WTC11 (cell line): ENCODE results near the gene KCNH3. TPM values are rescaled to one million over a fixed set of nuclear protein-coding genes. Genes with fewer than 3 reads are reported as not detected.

ENCODE experiments used
- ATAC-seq: fragments of 200-7000 bp; cut with Tn5 transposase; 2 replicates; pipeline ENCODE4 v1.10.0; 2021; ENCODE audit warnings: mild to moderate bottlenecking, moderate library complexity
- Bru-seq: library from RNA; stranded (reverse); fragments of 400-500 nt; gene quantifications from one replicate; lab custom pipeline; 2021; lab: Mats Ljungman, UMichigan
- CTCF ChIA-PET: fragments of 300-600 bp; sonication (Branson Sonifier 250); formaldehyde crosslinking; loops from one replicate; lab custom pipeline; 2021; ENCODE audit warnings: antibody characterized with exemption; lab: Charles Lee
- POLR2A ChIA-PET: fragments of 350-600 bp; sonication (Branson Sonifier 250); formaldehyde crosslinking; loops from one replicate; lab custom pipeline; 2021; ENCODE audit warnings: antibody characterized with exemption; lab: Charles Lee
- DNase-seq: peaks from one replicate; pipeline ENCODE4 v3.0.0; 2021; ENCODE audit warnings: low spot score
- H3K27ac Mint-ChIP-seq: 2 replicates; pipeline ENCODE4 v1.8.0; 2021; ENCODE audit warnings: mixed read lengths
- H3K27me3 Mint-ChIP-seq: 2 replicates; pipeline ENCODE4 v1.8.0; 2021; ENCODE audit warnings: low read depth, mild to moderate bottlenecking, moderate library complexity, mixed read lengths
- H3K36me3 Mint-ChIP-seq: 2 replicates; pipeline ENCODE4 v1.8.0; 2021; ENCODE audit warnings: mixed read lengths
- H3K4me1 Mint-ChIP-seq: 2 replicates; pipeline ENCODE4 v1.8.0; 2022; ENCODE audit warnings: mixed read lengths
- H3K4me3 Mint-ChIP-seq: 2 replicates; pipeline ENCODE4 v1.8.0; 2021; ENCODE audit warnings: mild to moderate bottlenecking, moderate library complexity, mixed read lengths
- H3K9me3 Mint-ChIP-seq: 2 replicates; pipeline ENCODE4 v1.8.0; 2021; ENCODE audit warnings: mixed read lengths
- CBFB ChIP-seq: sonication (generic); formaldehyde crosslinking; IDR thresholded peaks from 2 replicates; pipeline ENCODE4 v1.8.1; 2022; ENCODE audit warnings: mild to moderate bottlenecking, low read depth, missing genetic modification reagents
- CREM ChIP-seq: sonication (generic); formaldehyde crosslinking; IDR thresholded peaks from 2 replicates; pipeline ENCODE4 v1.8.1; 2022; ENCODE audit warnings: mild to moderate bottlenecking, missing genetic modification reagents, moderate library complexity
- EMX1 ChIP-seq: fragments of 250-450 bp; sonication (Bioruptor Pico); IDR thresholded peaks from 2 replicates; pipeline ENCODE4 v1.8.0; 2021; ENCODE audit warnings: mild to moderate bottlenecking
- ESRRA ChIP-seq: sonication (generic); formaldehyde crosslinking; IDR thresholded peaks from 2 replicates; pipeline ENCODE4 v1.8.1; 2022; ENCODE audit warnings: mild to moderate bottlenecking, missing genetic modification reagents, borderline replicate concordance
- RORB ChIP-seq: fragments of 250-450 bp; sonication (Bioruptor Pico); IDR thresholded peaks from 2 replicates; pipeline ENCODE4 v1.9.0; 2021; ENCODE audit warnings: mild to moderate bottlenecking
- ZNF423 ChIP-seq: fragments of 250-450 bp; sonication (Bioruptor Pico); IDR thresholded peaks from 2 replicates; pipeline ENCODE4 v2.1.2; 2022; ENCODE audit warnings: mild to moderate bottlenecking, moderate library complexity
- long read RNA-seq, 3 experiments: library from RNA in 1 of 3; library from capped mRNA in 1 of 3; library from polyadenylated mRNA in 1 of 3; unstranded in 2 of 3; stranded (forward) in 1 of 3; transcript quantifications; one replicate each; pipeline ENCODE4 v2.0.0, GENCODE V29; 2021
- total RNA-seq: library from RNA; stranded (reverse); gene quantifications from 3 replicates; pipeline ENCODE4 v1.2.3, GENCODE V29; 2021
- TF ChIP-seq, protein P1 (sequence below): sonication (generic); formaldehyde crosslinking; IDR thresholded peaks from 2 replicates; pipeline ENCODE4 v1.8.0; 2022; ENCODE audit warnings: mild to moderate bottlenecking, missing genetic modification reagents
- TF ChIP-seq, protein P2 (sequence below): sonication (generic); formaldehyde crosslinking; IDR thresholded peaks from 2 replicates; pipeline ENCODE4 v1.8.0; 2023; ENCODE audit warnings: missing genetic modification reagents, mild to moderate bottlenecking, borderline replicate concordance
- TF ChIP-seq, protein P3 (sequence below): sonication (generic); formaldehyde crosslinking; IDR thresholded peaks from 2 replicates; pipeline ENCODE4 v1.8.1; 2023; ENCODE audit warnings: mild to moderate bottlenecking, missing genetic modification reagents
- TF ChIP-seq, protein P4 (sequence below): sonication (generic); formaldehyde crosslinking; IDR thresholded peaks from 2 replicates; pipeline ENCODE4 v1.8.1; 2022; ENCODE audit warnings: low read depth, missing genetic modification reagents, borderline replicate concordance

KCNH3 gene
- total RNA-seq (0.27 to 0.44 TPM (median 0.44 TPM) in 3 replicates), Bru-seq, nascent RNA (percentile 10 among the genes with signal in this experiment)
- long read RNA-seq, experiment 1, result 0 reads
- long read RNA-seq, experiment 2, result 0 reads
- long read RNA-seq, experiment 3, result 0 reads

DNA sequence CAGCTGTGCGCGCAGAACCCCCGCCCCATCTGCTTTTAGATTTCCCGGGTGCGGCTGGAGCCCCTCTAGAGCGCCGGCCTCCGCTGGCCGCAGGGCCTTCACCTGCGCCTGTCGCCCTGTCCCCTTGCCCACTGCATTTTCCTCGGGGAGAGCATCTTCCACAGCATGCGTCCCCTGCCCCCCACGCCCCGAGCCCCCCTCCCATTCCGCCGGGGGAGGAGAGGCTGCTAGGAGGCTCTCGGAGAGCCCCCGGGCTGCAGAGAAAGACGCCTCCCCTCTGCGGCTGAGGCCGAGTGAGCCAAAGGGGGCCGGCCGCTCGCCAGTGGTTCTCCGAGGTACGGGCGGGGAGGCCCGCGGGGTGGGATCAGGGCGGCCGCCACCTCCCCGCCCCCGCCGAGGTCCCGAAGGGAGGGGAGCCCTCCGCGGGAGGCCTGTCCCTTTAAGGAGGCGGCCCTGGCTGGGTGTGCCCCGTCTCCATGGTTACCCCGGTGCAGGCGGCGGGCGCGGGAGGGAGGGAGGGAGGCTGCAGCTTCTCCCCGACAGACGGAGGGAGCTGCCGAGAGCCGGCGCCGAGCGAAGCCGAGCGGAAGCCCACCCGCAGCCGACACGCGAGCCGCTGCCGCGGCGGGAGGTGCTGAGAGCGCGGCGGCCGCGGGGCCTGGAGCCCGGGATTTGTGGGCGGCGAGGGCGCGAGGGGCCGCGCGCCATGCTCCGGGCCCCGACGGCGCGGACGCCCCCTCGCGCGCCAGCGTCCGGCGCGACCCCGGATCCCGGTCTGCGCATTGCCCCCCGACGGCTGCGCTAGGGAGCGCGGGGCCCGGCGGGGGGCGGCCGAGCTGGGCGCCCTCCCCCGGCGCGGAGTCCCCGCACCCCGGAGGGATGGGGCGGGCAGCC, at the start of gene KCNH3:
Gene KCNH3, plus strand, starts transcription at position 521 of the 894 bp plus-strand sequence. CDS start 387 bp downstream, outside the sequence.
- Mint-ChIP-seq H3K27ac (no peak within 1 kb of the TSS), H3K4me1 (peaks cover 31% of the 10 kb centered on the region), H3K27me3 (peaks cover 92% of the 10 kb centered on the region), H3K4me3 (peak within 1 kb of the TSS; percentile 71), H3K36me3 (no peaks in the 10 kb centered on the region), H3K9me3 (no peaks in the 10 kb centered on the region)
- CTCF ChIA-PET, result interaction anchor here (1.0 to 4.7 kb wide), 13 partner anchors 10 to 550 kb away, joined by 3 to 26 read pairs (median 6); partner anchors contain the start of genes PRPF40B and SPATS2
- 0 out of 2 replicates have a peak, but pooled peaks have one; percentile 16 for TF ChIP-seq ZNF423 (CRISPR knock-in tag)
- TF ChIP-seq CREM (CRISPR knock-in tag), result no peak
- POLR2A ChIA-PET, result interaction anchor here (1.1 kb wide), 1 partner anchor 246 kb away, joined by 3 read pairs; no protein-coding TSS in a partner anchor
- ATAC-seq (peak; percentile 25), DNase-seq (peak; percentile 75)

DNA sequence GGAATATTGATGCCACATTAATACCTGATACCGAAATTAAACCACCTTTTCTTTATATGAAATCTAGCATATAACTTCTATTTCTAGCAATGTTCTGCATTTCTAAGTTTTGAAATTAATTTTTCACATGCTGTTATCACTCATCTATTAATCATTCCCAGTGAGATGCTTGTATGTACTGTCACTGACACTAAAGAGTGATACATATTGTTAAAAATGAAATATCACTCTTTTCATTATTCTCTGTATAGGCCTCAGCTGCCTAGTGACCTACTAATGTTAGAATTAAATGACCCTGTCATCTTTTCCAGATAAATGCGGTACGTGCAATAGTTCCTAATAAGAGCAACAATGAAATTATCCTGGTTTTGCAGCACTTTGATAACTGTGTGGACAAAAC, 49.7 kb upstream of the KCNH3 start:
- Mint-ChIP-seq H3K4me3 (no peak overlapping the region), H3K9me3 (no peaks in the 10 kb centered on the region), H3K36me3 (peaks cover 3% of the 10 kb centered on the region; the same call in 1 of the 2 replicates), H3K4me1 (peaks cover 33% of the 10 kb centered on the region), H3K27ac (peak overlapping the region; percentile 65; the same call in 1 of the 2 replicates), H3K27me3 (no peaks in the 10 kb centered on the region)
- TF ChIP-seq, protein P1, sequence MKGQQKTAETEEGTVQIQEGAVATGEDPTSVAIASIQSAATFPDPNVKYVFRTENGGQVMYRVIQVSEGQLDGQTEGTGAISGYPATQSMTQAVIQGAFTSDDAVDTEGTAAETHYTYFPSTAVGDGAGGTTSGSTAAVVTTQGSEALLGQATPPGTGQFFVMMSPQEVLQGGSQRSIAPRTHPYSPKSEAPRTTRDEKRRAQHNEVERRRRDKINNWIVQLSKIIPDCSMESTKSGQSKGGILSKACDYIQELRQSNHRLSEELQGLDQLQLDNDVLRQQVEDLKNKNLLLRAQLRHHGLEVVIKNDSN (CRISPR knock-in tag), result no peak
- TF ChIP-seq, protein P2, sequence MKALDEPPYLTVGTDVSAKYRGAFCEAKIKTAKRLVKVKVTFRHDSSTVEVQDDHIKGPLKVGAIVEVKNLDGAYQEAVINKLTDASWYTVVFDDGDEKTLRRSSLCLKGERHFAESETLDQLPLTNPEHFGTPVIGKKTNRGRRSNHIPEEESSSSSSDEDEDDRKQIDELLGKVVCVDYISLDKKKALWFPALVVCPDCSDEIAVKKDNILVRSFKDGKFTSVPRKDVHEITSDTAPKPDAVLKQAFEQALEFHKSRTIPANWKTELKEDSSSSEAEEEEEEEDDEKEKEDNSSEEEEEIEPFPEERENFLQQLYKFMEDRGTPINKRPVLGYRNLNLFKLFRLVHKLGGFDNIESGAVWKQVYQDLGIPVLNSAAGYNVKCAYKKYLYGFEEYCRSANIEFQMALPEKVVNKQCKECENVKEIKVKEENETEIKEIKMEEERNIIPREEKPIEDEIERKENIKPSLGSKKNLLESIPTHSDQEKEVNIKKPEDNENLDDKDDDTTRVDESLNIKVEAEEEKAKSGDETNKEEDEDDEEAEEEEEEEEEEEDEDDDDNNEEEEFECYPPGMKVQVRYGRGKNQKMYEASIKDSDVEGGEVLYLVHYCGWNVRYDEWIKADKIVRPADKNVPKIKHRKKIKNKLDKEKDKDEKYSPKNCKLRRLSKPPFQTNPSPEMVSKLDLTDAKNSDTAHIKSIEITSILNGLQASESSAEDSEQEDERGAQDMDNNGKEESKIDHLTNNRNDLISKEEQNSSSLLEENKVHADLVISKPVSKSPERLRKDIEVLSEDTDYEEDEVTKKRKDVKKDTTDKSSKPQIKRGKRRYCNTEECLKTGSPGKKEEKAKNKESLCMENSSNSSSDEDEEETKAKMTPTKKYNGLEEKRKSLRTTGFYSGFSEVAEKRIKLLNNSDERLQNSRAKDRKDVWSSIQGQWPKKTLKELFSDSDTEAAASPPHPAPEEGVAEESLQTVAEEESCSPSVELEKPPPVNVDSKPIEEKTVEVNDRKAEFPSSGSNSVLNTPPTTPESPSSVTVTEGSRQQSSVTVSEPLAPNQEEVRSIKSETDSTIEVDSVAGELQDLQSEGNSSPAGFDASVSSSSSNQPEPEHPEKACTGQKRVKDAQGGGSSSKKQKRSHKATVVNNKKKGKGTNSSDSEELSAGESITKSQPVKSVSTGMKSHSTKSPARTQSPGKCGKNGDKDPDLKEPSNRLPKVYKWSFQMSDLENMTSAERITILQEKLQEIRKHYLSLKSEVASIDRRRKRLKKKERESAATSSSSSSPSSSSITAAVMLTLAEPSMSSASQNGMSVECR (CRISPR knock-in tag), result no peak
- no peak for TF ChIP-seq EMX1 (CRISPR knock-in tag)
- TF ChIP-seq, protein P3, sequence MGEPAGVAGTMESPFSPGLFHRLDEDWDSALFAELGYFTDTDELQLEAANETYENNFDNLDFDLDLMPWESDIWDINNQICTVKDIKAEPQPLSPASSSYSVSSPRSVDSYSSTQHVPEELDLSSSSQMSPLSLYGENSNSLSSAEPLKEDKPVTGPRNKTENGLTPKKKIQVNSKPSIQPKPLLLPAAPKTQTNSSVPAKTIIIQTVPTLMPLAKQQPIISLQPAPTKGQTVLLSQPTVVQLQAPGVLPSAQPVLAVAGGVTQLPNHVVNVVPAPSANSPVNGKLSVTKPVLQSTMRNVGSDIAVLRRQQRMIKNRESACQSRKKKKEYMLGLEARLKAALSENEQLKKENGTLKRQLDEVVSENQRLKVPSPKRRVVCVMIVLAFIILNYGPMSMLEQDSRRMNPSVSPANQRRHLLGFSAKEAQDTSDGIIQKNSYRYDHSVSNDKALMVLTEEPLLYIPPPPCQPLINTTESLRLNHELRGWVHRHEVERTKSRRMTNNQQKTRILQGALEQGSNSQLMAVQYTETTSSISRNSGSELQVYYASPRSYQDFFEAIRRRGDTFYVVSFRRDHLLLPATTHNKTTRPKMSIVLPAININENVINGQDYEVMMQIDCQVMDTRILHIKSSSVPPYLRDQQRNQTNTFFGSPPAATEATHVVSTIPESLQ (CRISPR knock-in tag), result no peak
- TF ChIP-seq ESRRA (CRISPR knock-in tag), result no peak
- TF ChIP-seq CBFB (CRISPR knock-in tag), result no peak
- POLR2A ChIA-PET, result no interaction called here
- DNase-seq (no peak), ATAC-seq (no peak)
- CTCF ChIA-PET, result no interaction called here

DNA sequence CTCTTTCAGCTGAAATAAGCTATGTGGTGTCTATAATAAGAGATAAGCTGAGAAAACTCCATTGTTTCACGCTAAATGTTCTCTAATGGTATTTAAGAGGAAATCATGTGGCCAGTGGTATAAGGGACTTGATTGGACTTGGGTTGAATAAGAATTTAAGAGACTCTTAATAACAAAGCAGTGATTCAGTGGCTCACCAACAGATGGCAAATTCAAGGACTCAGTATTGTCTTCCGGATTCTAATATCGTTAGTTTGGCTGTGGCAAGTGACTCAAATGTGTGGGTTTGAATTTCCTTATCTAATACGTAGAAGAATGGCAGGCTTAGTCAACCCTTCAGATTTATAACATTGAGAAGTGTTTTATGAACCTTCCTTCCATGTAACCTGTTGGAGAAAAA, 49.1 kb upstream of the KCNH3 start:
- H3K27me3 Mint-ChIP-seq, result no peaks in the 10 kb centered on the region
- peak overlapping the region; percentile 35 for H3K27ac Mint-ChIP-seq
- TF ChIP-seq RORB (CRISPR knock-in tag), result no peak
- TF ChIP-seq, protein P4, sequence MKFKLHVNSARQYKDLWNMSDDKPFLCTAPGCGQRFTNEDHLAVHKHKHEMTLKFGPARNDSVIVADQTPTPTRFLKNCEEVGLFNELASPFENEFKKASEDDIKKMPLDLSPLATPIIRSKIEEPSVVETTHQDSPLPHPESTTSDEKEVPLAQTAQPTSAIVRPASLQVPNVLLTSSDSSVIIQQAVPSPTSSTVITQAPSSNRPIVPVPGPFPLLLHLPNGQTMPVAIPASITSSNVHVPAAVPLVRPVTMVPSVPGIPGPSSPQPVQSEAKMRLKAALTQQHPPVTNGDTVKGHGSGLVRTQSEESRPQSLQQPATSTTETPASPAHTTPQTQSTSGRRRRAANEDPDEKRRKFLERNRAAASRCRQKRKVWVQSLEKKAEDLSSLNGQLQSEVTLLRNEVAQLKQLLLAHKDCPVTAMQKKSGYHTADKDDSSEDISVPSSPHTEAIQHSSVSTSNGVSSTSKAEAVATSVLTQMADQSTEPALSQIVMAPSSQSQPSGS (CRISPR knock-in tag), result no peak
- POLR2A ChIA-PET, result no interaction called here
- peaks cover 4% of the 10 kb centered on the region for H3K36me3 Mint-ChIP-seq
- DNase-seq (no peak), ATAC-seq (peak; percentile 70)
- CTCF ChIA-PET, result interaction anchor here (0.7 to 2.7 kb wide), 3 partner anchors 90 to 148 kb away, joined by 3 to 9 read pairs (median 3); no protein-coding TSS in a partner anchor
- H3K9me3 Mint-ChIP-seq, result no peaks in the 10 kb centered on the region
- H3K4me1 Mint-ChIP-seq, result peaks cover 28% of the 10 kb centered on the region
- H3K4me3 Mint-ChIP-seq, result peak overlapping the region; percentile 5; the same call in 1 of the 2 replicates
